GM23338 (cell line): ENCODE data around the gene HNRNPA2B1. TPM values are rescaled to one million over a fixed set of nuclear protein-coding genes. Genes with fewer than 3 reads are reported as not detected.

Experiments
- ATAC-seq: fragments of 200-7000 bp; cut with Tn5 transposase; 3 replicates; pipeline ENCODE4 v1.9.1; 2020
- DNase-seq: peaks from one replicate; pipeline ENCODE4 v3.0.0-alpha.2; 2015; ENCODE audit warnings: low spot score
- H2AFZ ChIP-seq: fragments of 200-600 bp; sonication (generic); 2 replicates; pipeline ENCODE4 v1.8.0; 2016; ENCODE audit warnings: antibody characterized with exemption, mild to moderate bottlenecking, moderate library complexity
- H3F3A ChIP-seq: fragments of 200-600 bp; sonication (generic); replicated peaks from 2 replicates; pipeline ENCODE4 v1.8.0; 2017; ENCODE audit warnings: antibody characterized with exemption, mixed run types, low read depth
- H3K27ac ChIP-seq: fragments of 200-600 bp; sonication (generic); 2 replicates; pipeline ENCODE4 v1.6.1; 2016; ENCODE audit warnings: low read depth
- H3K27me3 ChIP-seq: fragments of 200-600 bp; sonication (generic); 2 replicates; pipeline ENCODE4 v1.8.0; 2016; ENCODE audit warnings: mild to moderate bottlenecking, mixed run types, moderate library complexity; ENCODE audit not compliant: insufficient read depth
- H3K36me3 ChIP-seq: fragments of 200-600 bp; sonication (generic); 2 replicates; pipeline ENCODE4 v1.8.0; 2016; ENCODE audit warnings: mild to moderate bottlenecking; ENCODE audit not compliant: insufficient read depth
- H3K4me1 ChIP-seq: fragments of 200-600 bp; sonication (generic); 2 replicates; pipeline ENCODE4 v1.8.0; 2016; ENCODE audit warnings: mild to moderate bottlenecking, moderate library complexity; ENCODE audit not compliant: insufficient read depth
- H3K4me2 ChIP-seq: fragments of 200-600 bp; sonication (generic); 2 replicates; pipeline ENCODE4 v1.7.1; 2017; ENCODE audit warnings: mixed run types
- H3K4me3 ChIP-seq: fragments of 200-600 bp; sonication (generic); 2 replicates; pipeline ENCODE4 v1.6.1; 2016; ENCODE audit warnings: mixed run types
- H3K79me2 ChIP-seq: fragments of 200-600 bp; sonication (generic); replicated peaks from 2 replicates; pipeline ENCODE4 v1.8.0; 2017; ENCODE audit warnings: mild to moderate bottlenecking; ENCODE audit not compliant: insufficient read depth
- H3K9me2 ChIP-seq: fragments of 200-600 bp; sonication (generic); 2 replicates; pipeline ENCODE4 v1.8.0; 2017; ENCODE audit not compliant: insufficient read depth
- H4K20me1 ChIP-seq: fragments of 200-600 bp; sonication (generic); replicated peaks from 2 replicates; pipeline ENCODE4 v1.8.0; 2017; ENCODE audit warnings: mild to moderate bottlenecking; ENCODE audit not compliant: insufficient read depth
- H3K27ac Mint-ChIP-seq: 2 replicates; pipeline ENCODE4 v1.8.0; 2020; ENCODE audit warnings: inconsistent platforms, mild to moderate bottlenecking, moderate library complexity, mixed read lengths
- H3K27me3 Mint-ChIP-seq: 3 replicates; pipeline ENCODE4 v1.8.0; 2022; ENCODE audit warnings: low read depth, mild to moderate bottlenecking, moderate library complexity, mixed read lengths, inconsistent platforms; ENCODE audit not compliant: insufficient read depth, poor library complexity
- H3K36me3 Mint-ChIP-seq: 3 replicates; pipeline ENCODE4 v1.8.0; 2021; ENCODE audit warnings: low read depth, mild to moderate bottlenecking, inconsistent platforms, moderate library complexity, mixed read lengths
- H3K4me1 Mint-ChIP-seq: 3 replicates; pipeline ENCODE4 v1.8.0; 2020; ENCODE audit warnings: mild to moderate bottlenecking, inconsistent platforms, mixed read lengths
- H3K4me3 Mint-ChIP-seq: 3 replicates; pipeline ENCODE4 v1.8.0; 2021; ENCODE audit warnings: moderate library complexity, mild to moderate bottlenecking, inconsistent platforms, mixed read lengths
- H3K9me3 Mint-ChIP-seq: 3 replicates; pipeline ENCODE4 v1.8.0; 2020; ENCODE audit warnings: moderate library complexity, mild to moderate bottlenecking, inconsistent platforms, mixed read lengths
- CREB1 ChIP-seq: fragments of 250-450 bp; sonication (Bioruptor Pico); IDR thresholded peaks from 2 replicates; pipeline ENCODE4 v1.5.0; 2020; ENCODE audit warnings: low read depth, mild to moderate bottlenecking, moderate library complexity
- ETS1 ChIP-seq: IDR thresholded peaks from 2 replicates; pipeline ENCODE4 v1.6.1; 2016; ENCODE audit warnings: antibody characterized with exemption
- EZH2 ChIP-seq: fragments of 200-600 bp; sonication (generic); IDR thresholded peaks from one replicate; pipeline ENCODE4 v1.8.0; 2017; ENCODE audit warnings: antibody characterized with exemption, mild to moderate bottlenecking, low read depth; ENCODE audit not compliant: unreplicated experiment
- EZH2phosphoT487 ChIP-seq: fragments of 200-600 bp; sonication (generic); IDR thresholded peaks from one replicate; pipeline ENCODE4 v1.8.1; 2018; ENCODE audit warnings: antibody characterized with exemption; ENCODE audit not compliant: unreplicated experiment
- JUNB ChIP-seq: IDR thresholded peaks from one replicate; pipeline ENCODE4 v1.6.1; 2016; ENCODE audit warnings: antibody characterized with exemption; ENCODE audit not compliant: unreplicated experiment
- POLR2AphosphoS5 ChIP-seq: IDR thresholded peaks from 2 replicates; pipeline ENCODE4 v1.6.1; 2016; ENCODE audit warnings: antibody characterized with exemption, low read depth
- STAT1 ChIP-seq: IDR thresholded peaks from one replicate; pipeline ENCODE4 v1.6.1; 2016; ENCODE audit warnings: antibody characterized with exemption; ENCODE audit not compliant: unreplicated experiment
- ZNF114 ChIP-seq: fragments of 250-450 bp; sonication (Bioruptor Pico); IDR thresholded peaks from 2 replicates; pipeline ENCODE4 v1.5.0; 2020; ENCODE audit warnings: mild to moderate bottlenecking, moderate library complexity
- ZNF331 ChIP-seq: fragments of 250-450 bp; sonication (Bioruptor Pico); IDR thresholded peaks from 2 replicates; pipeline ENCODE4 v1.5.0; 2020; ENCODE audit warnings: low read depth, mild to moderate bottlenecking, moderate library complexity
- polyA plus RNA-seq: library from polyadenylated mRNA; unstranded; fragments of >200 nt; fragmentation: Nextera tagmentation; extraction: Ambion mirVana; gene quantifications from 2 replicates; pipeline ENCODE4 v1.2.1, GENCODE V29; 2016
- total RNA-seq: library from RNA; depleted of rRNA; stranded (reverse); fragments of >200 nt; shearing (Covaris generic); gene quantifications from 2 replicates; pipeline ENCODE4 v1.2.3, GENCODE V29; 2014

Gene HNRNPA2B1
- total and polyA plus RNA-seq, 2 experiments from 2014 or later: 602 to 1,577 TPM

GRCh38 chr7:26187380-26188205 lies 13.0 kb downstream of the HNRNPA2B1 start:
- Histone ChIP-seq H4K20me1 (peaks cover 17% of the 10 kb centered on the region), H3K4me2 (no peak overlapping the region), H3K4me1 (no peaks in the 10 kb centered on the region; the same call in 1 of the 2 replicates), H3K27me3 (no peaks in the 10 kb centered on the region), H3K4me3 (no peak overlapping the region), H2AFZ (no peak overlapping the region), H3K79me2 (peaks cover 13% of the 10 kb centered on the region), H3F3A (peaks cover 81% of the 10 kb centered on the region), H3K9me2 (no peaks in the 10 kb centered on the region), H3K27ac (peak overlapping the region; percentile 89), H3K36me3 (peaks cover 36% of the 10 kb centered on the region)
- Mint-ChIP-seq H3K4me1 (peaks cover 62% of the 10 kb centered on the region), H3K27ac (peak overlapping the region; percentile 85), H3K9me3 (peaks cover 3% of the 10 kb centered on the region; the same call in 2 of the 3 replicates), H3K4me3 (peak overlapping the region; percentile 38; the same call in 1 of the 3 replicates), H3K36me3 (peaks cover 84% of the 10 kb centered on the region), H3K27me3 (peaks cover 61% of the 10 kb centered on the region)
- ATAC-seq (peak; percentile 17), DNase-seq (peak; percentile 66)
- no peak for TF ChIP-seq EZH2phosphoT487
- TF ChIP-seq POLR2AphosphoS5: peak; percentile 68
- TF ChIP-seq EZH2: no peak
- no peak for TF ChIP-seq ZNF114 (CRISPR knock-in tag)
- TF ChIP-seq CREB1 (CRISPR knock-in tag): 0 out of 2 replicates have a peak, but pooled peaks have one; percentile 20
- TF ChIP-seq STAT1: no peak
- TF ChIP-seq ZNF331 (CRISPR knock-in tag): 0 out of 2 replicates have a peak, but pooled peaks have one; percentile 1
- TF ChIP-seq JUNB: no peak

- peaks cover 14% of the 10 kb centered on the region for H4K20me1 ChIP-seq
- TF ChIP-seq POLR2AphosphoS5 (peak; percentile 56; the same call in 1 of the 2 replicates), ETS1 (no peak)
- peaks cover 4% of the 10 kb centered on the region; the same call in 1 of the 2 replicates for H3K79me2 ChIP-seq
- no peaks in the 10 kb centered on the region for H3K9me2 ChIP-seq
- Mint-ChIP-seq H3K4me3 (no peak overlapping the region), H3K27ac (peak overlapping the region; percentile 85), H3K36me3 (peaks cover 84% of the 10 kb centered on the region), H3K4me1 (peaks cover 55% of the 10 kb centered on the region), H3K9me3 (peaks cover 3% of the 10 kb centered on the region; the same call in 2 of the 3 replicates), H3K27me3 (peaks cover 56% of the 10 kb centered on the region)
- H3K4me3 ChIP-seq: no peak overlapping the region
- peaks cover 26% of the 10 kb centered on the region for H3K36me3 ChIP-seq
- DNase-seq: no peak
- peaks cover 77% of the 10 kb centered on the region for H3F3A ChIP-seq
- H3K4me1 ChIP-seq: no peaks in the 10 kb centered on the region; the same call in 1 of the 2 replicates
- peak overlapping the region; percentile 89 for H3K27ac ChIP-seq
- no peaks in the 10 kb centered on the region for H3K27me3 ChIP-seq
- no peak overlapping the region for H2AFZ ChIP-seq
- no peak overlapping the region for H3K4me2 ChIP-seq
- peak; percentile 4 for ATAC-seq
Observed at GRCh38 chr7:26186364-26187311, 13.9 kb downstream of the HNRNPA2B1 start.
